Gastroesophageal sphincter (tissue), 4 donors: ENCODE data around the gene CEP89. TPM values are rescaled to one million over a fixed set of nuclear protein-coding genes. Genes with fewer than 3 reads are reported as not detected.

Experiments used
- ATAC-seq: fragments of 150-250 bp; one replicate; pipeline ENCODE4 v1.9.1; 2016; ENCODE audit warnings: mild to moderate bottlenecking, moderate library complexity
- H3K27ac ChIP-seq, 4 donors: fragments of 200-600 bp; sonication (generic) in 3 of 4; 1 replicate in 3 of 4; 2 replicates in 1 of 4; pipeline ENCODE4 v1.5.1; 2016 to 2019
- H3K27me3 ChIP-seq: fragments of 200-600 bp; sonication (generic); one replicate; pipeline ENCODE4 v1.5.1; 2019
- H3K36me3 ChIP-seq, 2 donors: fragments of 200-600 bp; sonication (generic); one replicate each; pipeline ENCODE4 v1.5.1; 2019; ENCODE audit warnings: control low read depth in 1 of 2
- H3K4me1 ChIP-seq, 3 donors: fragments of 200-600 bp; sonication (generic); 1 replicate in 2 of 3; 2 replicates in 1 of 3; pipeline ENCODE4 v1.5.1; 2016 to 2019; ENCODE audit warnings: control low read depth in 2 of 3
- H3K4me3 ChIP-seq, 2 donors: fragments of 200-600 bp; sonication (generic); one replicate each; pipeline ENCODE4 v1.5.1; 2019; ENCODE audit warnings: mild to moderate bottlenecking in 1 of 2, moderate library complexity in 1 of 2
- H3K9me3 ChIP-seq, 3 donors: fragments of 200-600 bp; sonication (generic); one replicate each; pipeline ENCODE4 v1.5.1; 2017 to 2019; ENCODE audit warnings: control low read depth in 2 of 3
- EP300 ChIP-seq: sonication (generic); formaldehyde crosslinking; IDR thresholded peaks from one replicate; pipeline ENCODE4 v1.6.1; 2017; ENCODE audit warnings: antibody characterized with exemption, mild to moderate bottlenecking
- POLR2A ChIP-seq, 2 donors: fragments of 450-650 bp; IDR thresholded peaks; one replicate each; pipeline ENCODE4 v1.6.1; 2017; ENCODE audit warnings: antibody characterized with exemption in 2 of 2, mild to moderate bottlenecking in 2 of 2, moderate library complexity in 1 of 2
- POLR2AphosphoS5 ChIP-seq: sonication (generic); formaldehyde crosslinking; IDR thresholded peaks from one replicate; pipeline ENCODE4 v1.6.1; 2017; ENCODE audit warnings: antibody characterized with exemption
- WGBS, 2 donors: methylation state at CpG; one replicate each; pipeline ENCODE4 v1.1.5; 2018; ENCODE audit warnings: low coverage in 1 of 2; 5-methylcytosine and 5-hydroxymethylcytosine counted together
- total RNA-seq, 4 donors: library from RNA; depleted of rRNA; stranded (reverse); fragments of >200 nt; gene quantifications; one replicate each; pipeline ENCODE4 v1.1.0, GENCODE V29; 2016
- TF ChIP-seq, protein P1 (sequence below), 4 experiments: fragments of 200-600 bp in 2 of 4; fragments of 450-650 bp in 2 of 4; sonication (generic) in 1 of 4; IDR thresholded peaks; one replicate each; pipeline ENCODE4 v1.5.1; 2017 to 2019; ENCODE audit warnings: antibody characterized with exemption in 4 of 4, mild to moderate bottlenecking in 2 of 4, moderate library complexity in 2 of 4

The CEP89 gene
- total RNA-seq, 4 donors from 2014 or later: 14.8 to 21.9 (median 20.2) TPM

DNA sequence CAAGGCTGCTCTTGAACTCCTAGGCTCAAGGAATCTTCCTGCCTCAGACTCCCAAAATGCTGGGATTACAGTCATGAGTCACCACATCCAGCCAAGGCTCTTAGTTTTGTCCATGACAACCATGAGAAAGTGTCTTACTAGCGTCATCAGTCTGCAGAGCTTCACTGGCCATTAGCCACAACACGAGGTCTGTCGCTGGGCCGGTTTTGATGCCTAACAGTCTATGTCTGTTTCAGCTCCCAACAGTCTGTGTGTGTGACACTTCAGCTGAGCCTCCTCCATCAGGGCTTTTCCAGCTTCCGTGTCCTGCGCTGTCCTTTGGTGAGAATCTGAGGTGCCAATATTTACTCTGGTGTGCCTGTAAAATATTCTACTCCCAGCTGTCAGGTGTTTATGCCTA, 47.6 kb downstream of the CEP89 start:
- ATAC-seq: no peak
- H3K36me3 ChIP-seq: peaks cover 5 to 100% of the 10 kb centered on the region in 2 donors
- H3K27me3 ChIP-seq: no peaks in the 10 kb centered on the region
- TF ChIP-seq, protein P1, sequence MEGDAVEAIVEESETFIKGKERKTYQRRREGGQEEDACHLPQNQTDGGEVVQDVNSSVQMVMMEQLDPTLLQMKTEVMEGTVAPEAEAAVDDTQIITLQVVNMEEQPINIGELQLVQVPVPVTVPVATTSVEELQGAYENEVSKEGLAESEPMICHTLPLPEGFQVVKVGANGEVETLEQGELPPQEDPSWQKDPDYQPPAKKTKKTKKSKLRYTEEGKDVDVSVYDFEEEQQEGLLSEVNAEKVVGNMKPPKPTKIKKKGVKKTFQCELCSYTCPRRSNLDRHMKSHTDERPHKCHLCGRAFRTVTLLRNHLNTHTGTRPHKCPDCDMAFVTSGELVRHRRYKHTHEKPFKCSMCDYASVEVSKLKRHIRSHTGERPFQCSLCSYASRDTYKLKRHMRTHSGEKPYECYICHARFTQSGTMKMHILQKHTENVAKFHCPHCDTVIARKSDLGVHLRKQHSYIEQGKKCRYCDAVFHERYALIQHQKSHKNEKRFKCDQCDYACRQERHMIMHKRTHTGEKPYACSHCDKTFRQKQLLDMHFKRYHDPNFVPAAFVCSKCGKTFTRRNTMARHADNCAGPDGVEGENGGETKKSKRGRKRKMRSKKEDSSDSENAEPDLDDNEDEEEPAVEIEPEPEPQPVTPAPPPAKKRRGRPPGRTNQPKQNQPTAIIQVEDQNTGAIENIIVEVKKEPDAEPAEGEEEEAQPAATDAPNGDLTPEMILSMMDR (IDR thresholded peaks at IDR 0.05): no peak
- TF ChIP-seq POLR2A (IDR thresholded peaks at IDR 0.05): no peak
- TF ChIP-seq POLR2AphosphoS5: no peak
- no peak for TF ChIP-seq EP300
- H3K4me1 ChIP-seq: no peaks in the 10 kb centered on the region
- 84 to 91% methylated on average over 6 of the region's 6 CpGs for WGBS, 2 donors
- no peak overlapping the region for H3K4me3 ChIP-seq
- peaks cover 0 to 9% (median 0%) of the 10 kb centered on the region in 3 donors for H3K9me3 ChIP-seq
- H3K27ac ChIP-seq: no peak overlapping the region

DNA sequence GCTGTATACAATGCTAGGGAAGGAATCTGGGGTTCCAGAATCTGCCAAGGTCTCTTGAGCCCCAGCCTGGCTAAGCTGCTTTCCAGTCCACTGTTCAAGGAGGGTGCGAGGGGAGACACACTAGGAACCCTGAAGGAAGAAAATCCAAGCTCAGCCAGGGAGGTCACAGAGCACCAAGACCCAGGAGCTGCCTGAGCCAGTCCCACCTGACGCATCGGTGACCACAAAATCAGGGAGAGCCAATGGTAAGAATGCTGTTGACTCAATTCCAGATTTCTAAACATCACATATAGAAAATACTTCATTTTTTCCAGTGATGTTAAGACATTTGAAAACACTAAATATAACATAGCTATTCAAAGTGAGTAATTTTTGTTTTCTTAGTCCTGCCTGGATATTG, 50.1 kb downstream of the CEP89 start:
- Histone ChIP-seq H3K27me3 (no peaks in the 10 kb centered on the region), H3K4me3 (no peak overlapping the region), H3K4me1 (no peaks in the 10 kb centered on the region), H3K27ac (no peak overlapping the region), H3K9me3 (no peaks in the 10 kb centered on the region), H3K36me3 (peaks cover 0 to 97% of the 10 kb centered on the region in 2 donors)
- ATAC-seq: no peak
- TF ChIP-seq POLR2A (IDR thresholded peaks at IDR 0.05) (no peak), EP300 (no peak), POLR2AphosphoS5 (no peak)
- TF ChIP-seq, protein P1 (IDR thresholded peaks at IDR 0.05): no peak
- 100% methylated on average over 2 of the region's 3 CpGs; no CpG with 5 or more reads in 1 of the 2 donors for WGBS, 2 donors

DNA sequence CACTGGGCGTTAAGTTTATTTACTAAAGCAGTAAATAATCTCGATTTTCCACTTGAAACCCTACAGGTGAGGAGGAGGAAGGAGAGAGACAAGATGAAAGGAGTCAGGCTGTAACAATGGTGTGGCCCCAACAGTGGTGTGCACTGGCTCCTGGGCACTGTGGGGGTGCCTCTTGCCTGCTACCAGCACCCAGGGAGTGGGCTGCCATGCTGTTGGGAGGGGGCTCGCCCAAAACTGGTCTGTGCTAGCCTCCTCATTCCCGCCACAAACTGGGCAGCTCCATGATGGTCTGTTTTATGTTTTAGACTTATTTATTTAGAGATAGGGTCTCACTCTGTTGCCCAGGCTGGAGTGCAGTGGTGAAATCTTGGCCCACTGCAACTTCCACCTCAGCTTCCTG, 52.4 kb downstream of the CEP89 start:
- H3K9me3 ChIP-seq: no peaks in the 10 kb centered on the region
- H3K36me3 ChIP-seq: peaks cover 0 to 97% of the 10 kb centered on the region in 2 donors
- H3K27ac ChIP-seq: no peak overlapping the region
- TF ChIP-seq POLR2A (IDR thresholded peaks at IDR 0.05) (no peak), EP300 (no peak), POLR2AphosphoS5 (no peak)
- TF ChIP-seq, protein P1 (IDR thresholded peaks at IDR 0.05): no peak
- H3K27me3 ChIP-seq: no peaks in the 10 kb centered on the region
- H3K4me3 ChIP-seq: no peak overlapping the region
- ATAC-seq: no peak
- 100% methylated on average over 2 to 3 of the region's 4 CpGs for WGBS, 2 donors
- no peaks in the 10 kb centered on the region for H3K4me1 ChIP-seq

DNA sequence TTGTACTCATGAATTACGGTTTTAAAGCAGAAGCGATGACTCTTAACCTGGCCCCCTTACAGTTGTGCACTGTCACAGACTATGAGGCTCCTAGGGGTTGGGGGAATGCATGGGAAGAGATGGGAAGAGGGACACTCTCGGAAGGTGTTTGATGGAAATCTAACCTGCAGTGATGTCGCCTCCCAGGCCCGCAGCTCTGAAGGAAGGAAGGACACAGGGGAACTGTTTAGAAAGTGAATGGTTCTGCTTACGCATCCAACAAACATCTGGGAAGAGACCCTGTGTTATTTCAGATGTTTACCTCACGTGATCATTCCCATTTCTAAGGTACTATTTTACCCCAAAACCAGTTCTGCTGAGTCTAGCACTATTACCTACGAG, 54.2 kb downstream of the CEP89 start:
- Histone ChIP-seq H3K4me3 (no peak overlapping the region), H3K27me3 (no peaks in the 10 kb centered on the region), H3K36me3 (peaks cover 0 to 92% of the 10 kb centered on the region in 2 donors), H3K4me1 (no peaks in the 10 kb centered on the region), H3K27ac (no peak overlapping the region), H3K9me3 (no peaks in the 10 kb centered on the region)
- no peak for TF ChIP-seq POLR2A (IDR thresholded peaks at IDR 0.05)
- no peak for TF ChIP-seq POLR2AphosphoS5
- TF ChIP-seq EP300: no peak
- TF ChIP-seq, protein P1 (IDR thresholded peaks at IDR 0.05): no peak
- no peak for ATAC-seq
- 81 to 94% methylated on average over 5 to 8 of the region's 8 CpGs for WGBS, 2 donors

DNA sequence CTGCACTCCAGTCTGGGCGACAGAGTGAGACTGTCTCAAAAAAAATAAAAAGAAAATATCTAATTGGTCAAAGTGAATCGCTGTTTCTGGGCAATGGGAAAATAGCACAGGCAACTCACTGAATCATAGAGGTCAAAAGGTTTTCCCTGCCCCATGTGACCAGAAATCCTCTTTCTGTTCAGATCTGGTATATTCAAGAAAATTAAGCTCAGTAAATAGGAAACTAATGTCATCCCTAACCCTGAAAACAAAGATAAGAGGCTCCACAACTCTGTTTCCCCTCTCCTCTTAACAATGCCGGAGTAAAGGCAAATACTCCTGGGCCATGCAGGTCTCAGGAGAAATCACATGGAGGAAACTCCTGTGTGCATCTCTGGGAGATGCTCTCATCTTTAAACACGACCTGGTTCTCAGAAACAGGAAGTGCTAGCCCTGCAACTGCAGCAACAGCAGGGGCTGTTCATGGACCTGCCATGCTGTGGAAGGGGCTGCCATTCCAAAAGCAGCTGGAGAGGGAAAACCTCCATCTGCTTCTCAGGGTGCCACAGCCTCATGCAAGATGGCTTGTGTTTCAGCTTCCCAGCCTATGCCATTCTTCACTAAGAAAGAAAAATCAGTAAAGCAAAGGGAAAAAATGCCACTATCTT, 54.7 kb downstream of the CEP89 start:
- 70 to 79% methylated on average over 2 of the region's 4 CpGs for WGBS, 2 donors
- peaks cover 0 to 92% of the 10 kb centered on the region in 2 donors for H3K36me3 ChIP-seq

More for the DNA sequence above, 54.7 kb downstream of the CEP89 start:
- ATAC-seq: no peak
- Histone ChIP-seq H3K9me3 (no peaks in the 10 kb centered on the region), H3K27ac (no peak overlapping the region), H3K4me3 (no peak overlapping the region), H3K27me3 (no peaks in the 10 kb centered on the region), H3K4me1 (no peaks in the 10 kb centered on the region)
- TF ChIP-seq, protein P1 (IDR thresholded peaks at IDR 0.05): no peak
- TF ChIP-seq POLR2A (IDR thresholded peaks at IDR 0.05) (no peak), EP300 (no peak), POLR2AphosphoS5 (no peak)
